CD4-positive, alpha-beta T cell treated with Interferon gamma for 1 hour (primary cell): ENCODE measurements around the gene MECP2.

ENCODE experiments used
- DNase-seq: peaks from one replicate; pipeline ENCODE4 v3.0.0-alpha.2; 2020

The MECP2 gene

DNA sequence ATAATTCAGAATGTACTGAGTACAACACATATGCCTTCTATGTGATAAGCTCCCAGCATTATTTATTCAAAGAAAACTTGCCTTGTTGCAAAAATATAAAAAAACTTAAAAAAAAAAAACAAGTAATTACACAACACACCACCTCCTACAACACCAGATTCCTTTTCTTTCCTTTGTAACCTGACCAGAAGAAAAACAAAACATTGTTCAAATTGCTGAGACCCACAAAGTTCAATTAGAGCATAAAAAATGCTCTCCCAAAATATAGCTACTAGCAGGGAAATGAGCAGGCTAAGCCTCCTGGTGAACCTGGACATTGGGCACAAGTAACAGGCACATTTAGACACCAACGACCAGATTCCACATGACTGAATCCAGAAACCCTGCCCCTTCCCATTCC lies 38.3 kb downstream of the MECP2 start:
- no peak for DNase-seq

DNA sequence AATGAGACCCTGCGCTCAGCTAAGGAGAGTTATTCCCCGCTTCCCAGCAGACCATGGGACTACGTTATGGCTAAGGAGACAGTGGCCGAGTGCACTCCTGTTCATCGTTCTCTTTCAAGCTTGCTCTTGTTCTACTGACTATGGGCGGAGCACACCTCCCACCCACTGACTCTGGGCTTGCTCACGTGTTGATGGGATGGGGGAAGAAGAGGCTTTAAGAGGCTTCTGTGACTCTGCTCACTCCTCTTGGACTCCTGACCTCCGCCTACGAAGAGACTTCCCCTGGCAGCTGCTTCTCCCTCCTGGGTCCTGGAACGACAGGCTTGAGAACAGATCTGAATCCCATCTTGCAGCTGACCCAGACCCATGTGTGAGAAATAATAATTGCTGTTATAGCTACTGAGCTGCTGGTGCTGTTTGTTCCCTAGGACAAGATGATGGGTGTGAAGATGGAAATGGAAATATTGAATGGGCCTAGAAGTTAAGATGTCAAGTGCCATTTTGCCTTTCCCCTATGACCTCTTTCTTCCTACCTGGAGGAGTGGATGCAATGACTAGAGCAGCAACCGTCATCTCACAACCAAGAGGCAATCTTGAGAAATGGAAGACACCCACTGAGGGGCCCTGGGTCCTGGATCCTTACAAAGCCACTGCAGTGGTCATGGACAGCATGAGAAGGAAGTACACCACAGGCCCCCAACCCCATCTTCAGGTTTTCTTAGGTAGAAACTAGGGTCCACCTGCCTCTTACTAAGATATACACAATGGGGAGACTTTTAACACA lies 39.1 kb downstream of the MECP2 start:
- DNase-seq: no peak

DNA sequence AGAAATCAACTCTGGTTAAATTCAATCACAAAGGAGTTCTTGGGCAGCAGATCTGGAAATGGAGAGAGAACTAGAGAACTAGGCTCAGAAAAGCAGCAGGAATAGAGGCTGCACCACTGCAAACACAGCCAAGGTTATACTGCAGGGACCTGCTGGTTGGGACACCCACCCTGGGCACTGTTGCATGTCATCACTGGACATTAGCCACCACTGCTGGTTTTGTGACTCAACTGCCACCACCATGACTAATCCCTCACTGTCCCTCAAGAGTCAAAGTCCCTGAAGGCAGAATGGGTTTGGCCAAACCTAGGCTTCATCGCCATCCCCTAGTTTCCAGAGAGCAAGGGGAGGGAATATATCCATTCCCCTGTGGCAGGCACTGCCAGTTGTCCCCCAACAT lies 39.7 kb downstream of the MECP2 start:
- no peak for DNase-seq

DNA sequence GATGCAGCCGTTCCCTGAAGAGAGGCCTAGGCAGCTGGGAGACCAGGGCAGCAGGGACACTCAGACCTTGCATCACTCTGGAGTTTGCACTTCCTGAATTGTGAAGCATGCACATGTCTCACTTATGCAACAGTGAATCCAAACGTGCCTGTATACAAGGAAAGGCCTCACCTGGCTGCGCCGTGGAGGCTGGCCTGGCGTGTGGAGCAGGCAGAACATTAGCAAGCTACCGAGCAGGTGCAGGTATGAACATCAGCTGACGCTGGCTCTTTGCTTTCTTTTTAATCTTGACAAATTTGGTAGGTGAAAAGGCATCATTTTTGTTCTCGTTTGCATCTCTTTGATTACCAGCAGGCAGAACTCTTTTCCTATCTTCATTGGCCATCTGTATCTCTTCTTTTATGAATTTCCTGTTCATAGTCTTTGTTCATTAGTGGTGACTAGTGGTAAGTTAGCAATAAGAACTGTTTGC lies 40.7 kb downstream of the MECP2 start:
- no peak for DNase-seq

DNA sequence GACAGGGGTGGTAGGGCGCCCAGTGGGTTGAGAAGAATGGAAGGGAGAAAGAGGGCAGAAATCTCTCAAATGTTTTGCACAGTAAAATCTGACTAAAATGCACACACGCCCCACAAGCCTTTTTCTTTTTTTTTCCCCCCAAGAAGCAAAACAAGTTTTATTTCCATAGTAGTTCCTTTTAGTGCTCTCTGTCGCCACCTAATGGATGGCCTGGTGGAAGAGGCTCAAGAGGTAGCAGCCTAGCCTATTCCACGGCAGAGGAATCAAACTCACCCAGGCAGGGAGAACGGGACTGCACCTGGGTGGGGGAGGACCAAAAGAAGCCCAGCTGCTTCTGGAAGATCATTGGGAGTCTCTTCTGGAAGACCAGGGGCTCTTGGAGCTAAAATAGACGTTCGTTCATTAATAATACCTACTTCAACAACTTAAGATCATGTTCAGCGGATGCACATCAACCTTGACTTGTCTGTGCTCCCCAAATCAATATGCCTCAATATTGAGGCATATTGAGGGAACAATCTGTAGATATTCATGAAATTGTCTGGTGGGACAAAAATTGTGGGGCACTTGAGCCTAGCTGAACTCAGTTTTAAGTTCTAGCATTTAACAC lies 46.2 kb downstream of the MECP2 start:
- peak; percentile 52 for DNase-seq

DNA sequence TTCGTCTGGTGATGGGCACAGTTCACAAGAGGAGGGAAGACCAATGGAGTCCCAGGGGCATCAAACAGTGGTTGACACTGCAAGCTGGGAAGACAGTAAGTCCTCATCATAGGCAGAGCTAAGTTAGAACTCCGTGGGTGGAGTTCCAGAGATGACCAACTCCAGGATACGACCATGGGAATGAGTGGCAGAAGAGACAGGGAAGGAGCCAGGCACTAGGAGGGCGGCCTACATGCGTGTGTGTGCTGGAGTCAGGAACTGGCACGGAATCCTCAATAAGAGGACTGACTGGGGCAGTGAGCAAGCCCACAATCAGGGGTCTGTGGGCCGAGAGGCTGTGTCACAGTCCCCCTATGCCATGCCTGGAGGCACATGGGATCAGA lies 47.4 kb downstream of the MECP2 start:
- no peak for DNase-seq

DNA sequence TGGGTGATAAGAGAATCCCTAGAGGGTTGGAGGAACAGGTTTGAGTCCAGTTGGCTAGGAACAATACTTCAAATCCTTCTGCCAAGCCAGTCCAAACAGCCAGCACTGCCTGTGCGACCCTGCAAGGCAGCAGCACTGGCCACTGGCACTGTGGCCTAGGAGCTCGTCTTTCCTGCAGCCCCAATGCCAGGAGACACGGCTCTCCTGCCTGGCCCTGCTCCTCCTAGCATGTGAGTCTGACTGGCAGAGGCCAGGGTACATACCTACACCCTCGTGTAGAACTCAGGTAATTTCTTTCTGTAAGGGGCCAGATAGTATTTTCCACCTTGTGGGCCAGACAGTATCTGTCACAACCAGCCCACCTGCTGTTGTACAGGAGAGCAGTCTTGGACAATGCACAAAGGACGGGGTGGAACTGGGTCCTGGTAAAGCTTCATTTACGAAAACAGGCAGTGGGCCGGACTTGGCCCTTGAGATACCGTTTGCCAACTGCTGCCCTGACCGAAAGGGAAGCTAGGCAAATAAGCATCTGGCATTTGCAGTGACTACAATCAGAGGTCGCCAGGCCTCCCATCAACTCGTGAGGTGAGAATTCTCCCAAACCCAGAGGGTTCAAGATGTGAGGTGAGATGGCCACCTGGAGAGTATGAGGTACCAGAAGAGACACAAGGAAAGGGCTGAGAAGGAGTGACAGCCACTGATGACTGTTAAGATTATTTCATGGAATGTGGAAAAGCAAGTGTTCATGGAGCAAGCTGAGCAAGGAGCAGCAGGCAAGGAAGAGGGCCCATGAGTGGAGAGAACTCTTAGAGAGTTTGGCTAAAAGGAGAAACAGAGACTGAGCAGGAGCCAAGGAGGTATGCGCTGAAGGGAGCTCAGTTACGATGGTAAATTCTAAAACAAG lies 48.1 kb downstream of the MECP2 start:
- no peak for DNase-seq

DNA sequence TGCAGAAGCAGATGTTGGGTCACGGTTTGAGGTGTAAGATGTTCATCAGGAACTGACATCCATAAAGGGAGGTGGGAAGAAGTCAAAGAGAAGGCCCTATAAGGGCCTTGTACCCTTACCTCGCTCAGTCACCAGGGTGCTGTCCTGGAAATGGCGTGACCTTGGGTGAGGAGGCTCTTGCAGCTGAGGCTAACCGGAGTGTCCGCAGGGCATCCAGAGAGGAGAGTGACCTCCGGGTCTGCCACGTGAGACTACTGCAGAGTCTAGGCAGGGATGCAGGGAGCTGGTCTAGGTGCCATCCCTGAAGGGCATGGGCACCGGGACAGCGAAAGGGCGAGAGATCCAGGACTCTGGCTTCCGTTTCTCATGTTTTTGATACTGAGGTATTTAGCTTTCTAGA lies 49.1 kb downstream of the MECP2 start:
- DNase-seq: no peak

DNA sequence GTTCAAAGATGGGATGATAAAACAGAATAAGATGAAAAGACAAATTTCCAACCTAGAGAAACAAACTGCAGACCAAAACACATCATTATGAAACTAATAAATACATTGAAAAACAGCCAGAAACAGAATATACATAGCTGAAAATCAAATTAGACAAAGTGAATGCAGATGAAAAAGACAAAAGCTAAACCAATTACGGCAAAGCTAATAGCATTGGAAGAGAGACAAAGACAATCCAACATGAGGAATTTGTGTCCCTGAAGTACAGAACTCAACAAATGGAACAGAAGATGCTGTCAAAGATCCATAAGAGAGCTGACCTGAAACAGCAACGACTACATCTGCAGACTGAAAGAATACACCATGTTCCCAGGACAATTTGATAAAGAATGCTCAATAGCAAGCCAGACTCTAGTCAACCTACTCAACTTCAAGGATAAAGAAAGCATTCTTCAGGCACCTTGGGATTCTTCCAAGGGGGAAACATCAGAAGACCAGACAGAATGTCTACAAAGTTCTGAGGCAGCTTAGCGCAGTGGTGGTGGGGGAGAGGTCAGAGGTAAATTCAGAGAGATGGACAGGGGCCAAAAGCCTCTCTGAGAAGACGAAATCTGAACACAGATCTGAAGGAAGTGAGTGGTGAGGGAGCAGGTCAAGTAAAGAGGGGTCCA lies 50.4 kb downstream of the MECP2 start:
- no peak for DNase-seq

DNA sequence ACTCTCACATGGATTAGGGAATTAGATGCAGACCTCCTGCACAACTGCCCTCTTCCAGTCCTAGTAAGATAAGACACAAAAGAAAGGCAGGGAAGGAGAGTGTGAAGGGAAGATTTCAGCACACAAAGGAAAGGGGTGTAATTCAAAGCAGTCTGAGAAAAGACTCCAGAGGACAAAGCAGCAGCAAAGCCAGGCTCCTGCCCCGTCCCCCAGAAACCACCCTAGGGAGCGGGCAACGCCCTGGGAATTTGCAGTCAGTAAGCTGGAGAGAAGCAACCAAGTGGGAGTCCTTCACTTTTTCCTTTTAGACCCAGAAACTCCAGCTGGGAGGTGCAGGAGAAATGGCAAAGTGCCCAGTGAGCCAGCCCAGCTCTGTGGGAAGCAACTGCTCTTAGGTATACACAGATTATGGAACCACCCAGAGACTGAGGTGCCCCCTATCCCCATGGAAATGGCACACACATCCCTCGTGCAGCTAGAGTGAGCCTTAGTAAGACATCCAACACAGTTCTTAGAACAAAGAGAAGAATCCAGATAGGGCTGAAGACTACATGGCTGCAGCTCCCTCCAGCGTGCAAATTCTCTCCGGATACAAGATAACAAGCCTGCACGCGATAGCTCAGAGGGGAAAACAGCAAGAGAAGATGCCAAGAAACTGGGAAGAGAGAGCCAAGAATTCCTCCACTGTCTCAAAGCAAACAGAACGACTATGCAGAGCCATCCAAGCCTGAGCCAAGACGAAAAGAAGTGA lies 51.3 kb downstream of the MECP2 start:
- DNase-seq: no peak

DNA sequence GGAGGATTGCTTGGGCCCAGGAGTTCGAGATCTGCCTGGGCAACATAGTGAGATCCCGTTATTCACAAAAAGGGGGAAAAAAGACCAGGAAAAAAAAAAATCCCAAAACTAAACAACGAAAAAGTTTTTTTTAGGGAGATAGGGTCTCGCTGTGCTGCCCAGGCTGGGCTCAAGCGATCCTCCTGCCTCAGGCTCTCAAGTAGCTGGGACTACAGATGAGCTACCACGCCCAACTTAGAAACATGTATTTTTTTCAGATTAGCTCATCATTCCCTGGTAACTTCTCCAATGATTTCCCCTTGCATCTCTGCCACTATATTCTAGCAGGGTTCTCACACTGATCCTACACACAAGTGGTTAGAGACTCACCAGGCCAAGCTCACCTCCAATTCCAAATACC lies 53.4 kb downstream of the MECP2 start:
- no peak for DNase-seq

DNA sequence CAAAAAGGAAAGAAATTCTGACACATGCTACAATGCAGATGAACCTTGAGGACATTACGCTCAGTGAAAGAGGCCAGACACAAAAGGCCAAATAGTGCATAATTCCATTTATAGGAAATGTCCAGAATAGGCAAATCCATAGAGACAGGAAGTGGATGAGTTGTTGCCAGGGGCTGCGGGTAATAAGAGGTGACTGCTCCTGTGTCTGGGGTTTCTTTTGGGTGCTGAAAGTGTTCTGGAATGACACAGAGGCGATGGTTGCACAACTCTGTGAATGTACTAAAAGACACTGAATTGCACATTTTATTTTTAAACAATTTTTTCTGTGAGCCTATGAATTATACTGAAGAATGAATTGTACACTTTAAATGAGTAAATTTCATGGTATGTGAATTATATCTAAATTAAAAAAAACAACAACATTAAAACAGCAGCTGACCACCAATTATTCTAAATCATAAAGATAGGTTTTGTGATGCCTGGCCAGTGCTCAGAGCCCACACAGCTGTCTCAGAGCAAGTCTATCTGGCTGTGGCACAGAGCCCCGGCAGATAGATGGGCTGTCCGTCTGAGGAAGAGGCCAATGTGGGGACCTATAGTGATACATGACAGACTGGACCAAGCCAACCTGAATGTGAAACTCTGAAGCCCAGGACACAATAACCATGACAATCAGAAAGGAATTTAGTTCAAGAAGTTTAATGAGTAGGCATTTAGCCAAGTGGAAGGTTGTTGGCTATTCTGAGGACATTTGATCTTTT lies 54.3 kb downstream of the MECP2 start:
- DNase-seq: no peak

DNA sequence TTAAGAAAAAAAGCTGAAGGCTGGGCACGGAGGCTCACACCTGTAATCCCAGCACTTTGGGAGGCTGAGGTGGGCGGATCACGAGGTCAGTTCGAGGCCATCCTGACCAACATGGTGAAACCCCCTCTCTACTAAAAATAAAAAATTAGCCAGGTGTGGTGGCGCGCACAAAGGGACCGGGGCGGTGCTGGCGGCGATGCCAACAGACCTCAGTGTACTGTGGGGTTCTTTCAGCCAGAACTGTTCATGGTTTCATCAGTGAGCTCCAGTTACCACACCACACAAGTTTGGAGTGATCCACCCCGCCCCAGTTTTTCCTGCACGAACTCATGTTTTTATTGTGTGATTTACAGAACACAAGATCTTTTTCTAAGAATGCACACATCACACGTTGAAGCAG lies 56.7 kb downstream of the MECP2 start:
- no peak for DNase-seq

DNA sequence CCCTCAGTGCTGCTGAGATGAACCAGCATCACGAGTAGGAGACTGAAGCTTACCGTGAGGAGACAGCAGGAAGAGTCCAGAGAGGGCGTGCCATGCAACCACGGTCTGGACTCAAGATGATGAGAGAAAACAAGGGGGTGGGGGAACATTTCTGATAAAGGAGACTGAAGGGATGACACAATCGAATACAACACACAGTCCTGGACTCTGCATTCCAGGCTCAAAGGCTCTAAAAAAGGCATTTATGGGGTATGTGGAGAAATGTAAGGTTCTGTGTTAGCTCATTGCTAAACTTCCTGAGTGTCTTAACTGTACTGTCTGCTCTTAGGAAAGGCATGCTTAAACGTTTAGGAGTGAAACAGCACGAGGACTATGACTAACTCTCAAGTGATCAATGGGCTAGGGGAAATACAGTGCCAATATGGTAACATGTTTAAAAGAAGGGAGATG lies 57.2 kb downstream of the MECP2 start:
- peak; percentile 19 for DNase-seq

DNA sequence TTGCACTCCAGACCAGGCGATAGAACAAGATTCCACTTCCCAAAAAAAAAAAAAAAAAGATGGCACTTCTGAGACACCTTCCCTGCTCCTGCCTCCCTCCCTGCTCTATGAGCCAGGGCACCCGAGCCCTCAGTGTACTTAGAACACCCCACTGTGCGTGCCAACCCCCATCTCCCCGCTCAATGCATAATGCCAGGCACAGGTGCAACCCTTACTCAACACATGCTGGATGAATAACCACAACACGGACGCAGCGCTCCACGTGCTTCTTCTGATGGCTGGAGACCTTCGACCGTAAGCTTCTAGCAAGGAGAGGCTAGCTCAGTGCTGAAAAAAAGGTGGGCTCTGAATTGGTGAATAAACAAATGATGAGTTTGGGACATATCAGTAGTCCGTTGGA lies 57.9 kb downstream of the MECP2 start:
- no peak for DNase-seq

DNA sequence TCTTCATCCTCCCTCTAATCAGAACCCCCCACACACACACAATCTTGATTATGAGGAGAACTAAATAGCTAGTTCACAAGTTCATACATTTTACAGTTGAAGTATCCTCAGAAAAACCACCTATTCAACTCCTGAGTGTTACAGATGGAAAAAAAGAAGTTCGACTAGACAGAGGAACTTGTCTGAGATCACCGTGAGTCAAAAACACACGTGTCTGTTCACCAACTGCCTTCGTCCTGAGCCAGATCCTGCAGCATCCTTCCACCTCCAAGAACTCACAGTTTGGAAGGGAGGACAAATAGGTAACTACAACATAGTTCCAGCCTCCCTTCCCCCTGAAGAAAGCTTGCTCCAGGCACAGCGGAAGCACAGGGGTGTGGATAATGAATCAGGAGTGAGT lies 58.9 kb downstream of the MECP2 start:
- DNase-seq: no peak

DNA sequence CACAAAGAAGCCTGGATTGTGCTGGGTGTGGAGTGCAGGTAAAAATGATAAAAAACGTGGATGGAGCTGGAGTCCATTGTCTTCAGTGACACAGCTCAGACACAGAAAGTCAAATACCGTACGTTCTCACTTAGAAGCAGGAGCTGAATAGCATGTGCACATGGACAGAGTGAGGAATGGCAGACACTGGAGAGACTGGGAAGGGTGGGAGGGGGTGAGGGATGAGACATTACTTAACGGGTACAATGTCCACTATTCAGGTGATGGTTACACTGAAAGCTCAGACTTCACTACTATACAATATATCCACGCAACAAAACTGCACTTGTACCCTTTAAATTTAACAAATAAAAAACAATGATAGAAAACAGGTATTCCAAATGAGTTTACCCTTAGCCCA lies 59.8 kb downstream of the MECP2 start:
- DNase-seq: no peak

DNA sequence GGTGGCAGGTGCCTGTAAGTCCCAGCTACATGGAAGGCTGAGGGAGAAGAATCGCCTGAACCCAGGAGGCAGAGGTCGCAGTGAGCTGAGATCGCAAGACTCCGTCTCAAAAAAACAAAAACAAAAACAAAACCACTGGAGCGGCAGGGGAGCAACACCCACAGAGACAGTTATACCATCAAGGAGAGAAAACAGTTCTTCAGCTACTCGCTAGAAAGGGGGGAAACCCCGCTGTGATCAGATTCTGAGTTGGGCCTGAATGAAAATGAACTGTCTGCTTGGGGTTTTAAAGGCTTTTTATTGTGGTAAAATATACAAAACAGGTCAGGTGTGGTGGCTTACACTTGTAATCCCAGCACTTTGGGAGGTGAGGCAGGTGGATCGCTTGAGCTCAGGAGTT lies 61.0 kb downstream of the MECP2 start:
- no peak for DNase-seq

DNA sequence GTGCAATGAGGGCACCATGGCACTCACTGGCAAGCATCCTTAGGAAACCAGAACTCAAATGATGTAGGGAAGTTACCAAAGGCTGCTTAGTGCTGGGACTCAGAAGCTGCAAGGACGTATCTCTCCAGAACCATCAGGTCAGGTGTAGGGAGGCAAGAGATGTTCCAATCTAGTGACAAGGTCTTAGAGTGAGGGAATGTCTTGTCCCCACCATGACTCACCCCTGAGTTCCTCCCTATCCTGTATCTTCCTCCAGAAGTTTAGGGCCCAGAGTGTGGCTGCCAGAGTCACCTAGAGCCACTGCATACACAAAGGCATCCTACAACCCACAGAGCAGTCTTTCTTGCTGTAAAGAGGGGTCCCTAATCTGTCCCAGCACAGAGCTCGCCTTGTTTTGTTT lies 63.7 kb downstream of the MECP2 start:
- no peak for DNase-seq

DNA sequence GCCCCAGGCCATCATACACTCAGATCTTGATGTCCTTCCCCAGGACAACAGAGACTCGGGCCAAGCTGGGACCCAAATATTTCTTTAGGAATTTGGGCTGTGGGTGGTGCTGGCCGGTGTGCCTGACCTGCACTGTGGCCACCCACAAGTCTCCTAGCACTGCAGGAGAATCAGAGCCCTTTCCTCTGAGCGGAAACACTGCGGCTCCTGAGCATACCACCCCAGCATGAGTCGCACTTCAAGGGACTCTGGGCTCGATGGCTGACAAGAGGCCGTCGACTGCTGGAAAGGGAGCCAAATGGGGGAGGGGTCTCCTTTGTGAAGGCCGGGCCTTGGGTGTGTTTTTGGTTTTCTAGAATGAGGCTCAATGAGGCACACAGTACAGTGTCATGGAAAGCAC lies 64.9 kb downstream of the MECP2 start:
- no peak for DNase-seq

DNA sequence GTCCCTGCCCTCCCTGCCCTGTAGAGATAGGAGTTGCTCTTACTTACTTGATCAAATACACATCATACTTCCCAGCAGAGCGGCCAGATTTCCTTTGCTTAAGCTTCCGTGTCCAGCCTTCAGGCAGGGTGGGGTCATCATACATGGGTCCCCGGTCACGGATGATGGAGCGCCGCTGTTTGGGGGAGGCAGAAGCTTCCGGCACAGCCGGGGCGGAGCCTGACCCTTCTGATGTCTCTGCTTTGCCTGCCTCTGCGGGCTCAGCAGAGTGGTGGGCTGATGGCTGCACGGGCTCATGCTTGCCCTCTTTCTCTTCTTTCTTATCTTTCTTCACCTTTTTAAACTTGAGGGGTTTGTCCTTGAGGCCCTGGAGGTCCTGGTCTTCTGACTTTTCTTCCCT lies 65.4 kb downstream of the MECP2 start:
- DNase-seq: no peak
